HepG2 (cell line): ENCODE measurements around the gene CHN2. TPM values are rescaled to one million over a fixed set of nuclear protein-coding genes. Genes with fewer than 3 reads are reported as not detected.

Source experiments
- BHLHE40 ChIP-seq: IDR thresholded peaks from 2 replicates; pipeline ENCODE4 v1.6.1; 2011; ENCODE audit warnings: low read length, improper control_type of control experiment
- CEBPB ChIP-seq: IDR thresholded peaks from 2 replicates; pipeline ENCODE4 v1.6.1; 2011; ENCODE audit warnings: low read depth, low read length, improper control_type of control experiment, borderline replicate concordance
- CEBPG ChIP-seq: IDR thresholded peaks from 2 replicates; pipeline ENCODE4 v1.6.1; 2016
- MIER3 ChIP-seq: IDR thresholded peaks from 2 replicates; pipeline ENCODE4 v1.6.1; 2016; ENCODE audit warnings: missing compliant biosample characterization, borderline replicate concordance
- NFE2 ChIP-seq: sonication (generic); formaldehyde crosslinking; IDR thresholded peaks from 2 replicates; pipeline ENCODE4 v1.4.0; 2020; ENCODE audit warnings: missing genetic modification reagents
- NR0B2 ChIP-seq: sonication (generic); formaldehyde crosslinking; IDR thresholded peaks from 2 replicates; pipeline ENCODE4 v1.4.0; 2020; ENCODE audit warnings: mild to moderate bottlenecking, missing genetic modification reagents
- POGZ ChIP-seq: sonication (generic); formaldehyde crosslinking; IDR thresholded peaks from 2 replicates; pipeline ENCODE4 v1.4.0; 2020; ENCODE audit warnings: mild to moderate bottlenecking, missing genetic modification reagents
- POLR2A ChIP-seq, 2 experiments: IDR thresholded peaks; 2 replicates each; pipeline ENCODE4 v1.6.1; 2011; ENCODE audit warnings: low read depth in 2 of 2, low read length in 2 of 2, mild to moderate bottlenecking in 1 of 2, moderate library complexity in 1 of 2; ENCODE audit not compliant: insufficient read depth in 1 of 2
- RFX1 ChIP-seq: fragments of 450-650 bp; IDR thresholded peaks from 2 replicates; pipeline ENCODE4 v1.6.1; 2017
- UBTF ChIP-seq: sonication (generic); formaldehyde crosslinking; IDR thresholded peaks from 2 replicates; pipeline ENCODE4 v1.4.0; 2020; ENCODE audit warnings: mild to moderate bottlenecking, missing genetic modification reagents
- ZFP82 ChIP-seq: sonication (generic); formaldehyde crosslinking; IDR thresholded peaks from 2 replicates; pipeline ENCODE4 v1.5.1; 2020; ENCODE audit warnings: mild to moderate bottlenecking, missing genetic modification reagents, borderline replicate concordance
- ZHX2 ChIP-seq, 2 experiments: sonication (generic) in 1 of 2; formaldehyde crosslinking in 1 of 2; IDR thresholded peaks; 2 replicates each; pipeline versions ENCODE4 v1.6.1 to v1.9.0; 2014 to 2022; ENCODE audit warnings: antibody characterized with exemption in 1 of 2, borderline replicate concordance in 1 of 2, inconsistent platforms in 1 of 2, low read depth in 1 of 2, missing genetic modification reagents in 1 of 2
- ZNF138 ChIP-seq: sonication (generic); formaldehyde crosslinking; IDR thresholded peaks from 2 replicates; pipeline ENCODE4 v1.5.0; 2020; ENCODE audit warnings: mild to moderate bottlenecking, low read depth, missing genetic modification reagents
- ZNF296 ChIP-seq: sonication (generic); formaldehyde crosslinking; conservative IDR thresholded peaks from 2 replicates; pipeline ENCODE4 v1.5.0; 2020; ENCODE audit warnings: mild to moderate bottlenecking, missing genetic modification reagents
- ZNF30 ChIP-seq: sonication (generic); formaldehyde crosslinking; IDR thresholded peaks from 2 replicates; pipeline ENCODE4 v1.5.0; 2020; ENCODE audit warnings: mild to moderate bottlenecking, missing genetic modification reagents
- ZNF737 ChIP-seq: sonication (generic); formaldehyde crosslinking; IDR thresholded peaks from 2 replicates; pipeline ENCODE4 v1.5.0; 2020; ENCODE audit warnings: missing genetic modification reagents, mild to moderate bottlenecking, borderline replicate concordance
- ZNF878 ChIP-seq: sonication (generic); formaldehyde crosslinking; IDR thresholded peaks from 2 replicates; pipeline ENCODE4 v1.8.1; 2023; ENCODE audit warnings: mild to moderate bottlenecking, missing genetic modification reagents, moderate library complexity
- polyA plus RNA-seq, 8 experiments: library from polyadenylated mRNA; depleted of rRNA in 3 of 8; stranded (reverse) in 7 of 8; unstranded in 1 of 8; fragments of >200 nt; fragmentation: Illumina TruSeq in 4 of 8; extraction: Trizol in 4 of 8; gene quantifications; 2 replicates each; pipeline versions ENCODE4 v1.2.1 to v1.2.3, GENCODE V29; 2011 to 2016; ENCODE audit warnings: low read depth in 4 of 8, missing spikeins in 1 of 8, mixed read lengths in 1 of 8; ENCODE audit not compliant: insufficient read depth in 1 of 8
- total RNA-seq, 5 experiments: library from RNA; depleted of rRNA; stranded (reverse); fragments of >200 nt; fragmentation: Illumina TruSeq; extraction: Trizol; gene quantifications; 2 replicates each; pipeline ENCODE4 v1.2.3, GENCODE V29; 2016; ENCODE audit warnings: low read depth in 1 of 5

Gene CHN2
- total and polyA plus RNA-seq, 2 of the 13 experiments (the other 11 are each of a cell fraction or from before 2014, with no cell fraction given), result 23.5 to 30.5 TPM

GRCh38 chr7:29194594-29195427, at the start of gene CHN2 (continued):
- TF ChIP-seq ZHX2 (IDR thresholded peaks at IDR 0.05; ENCODE audit: low read depth) (peak; percentile 43; the same call in 1 of the 2 replicates), ZHX2 (CRISPR knock-in tag; IDR thresholded peaks at IDR 0.05; ENCODE audit: borderline replicate concordance) (no peak), ZNF878 (CRISPR knock-in tag) (no peak), RFX1 (no peak), ZNF737 (CRISPR knock-in tag) (no peak), ZNF138 (CRISPR knock-in tag) (0 out of 2 replicates have a peak, but pooled peaks have one; percentile 56), ZNF296 (CRISPR knock-in tag) (no peak), ZNF30 (CRISPR knock-in tag) (no peak), POGZ (CRISPR knock-in tag) (peak; percentile 76; the same call in 1 of the 2 replicates), NR0B2 (CRISPR knock-in tag) (no peak), POLR2A (IDR thresholded peaks at IDR 0.05; ENCODE audit: insufficient read depth in 1 of 2, low read depth in 2 of 2, low read length in 2 of 2) (peak in 1 of 2 experiments; percentile 75; a peak in 2 of 4 replicates), CEBPG (CRISPR knock-in tag) (no peak), BHLHE40 (no peak), UBTF (CRISPR knock-in tag) (peak; percentile 96), MIER3 (CRISPR knock-in tag) (no peak), NFE2 (no peak), CEBPB (no peak), ZFP82 (CRISPR knock-in tag) (no peak)
- TF ChIP-seq, all 625 proteins: peak for 193
